ENCODE data around the gene TMEM253. TPM values are rescaled to one million over a fixed set of nuclear protein-coding genes. Genes with fewer than 3 reads are reported as not detected.

The TMEM253 gene
- total and polyA plus RNA-seq, 8 donors = 0.58 to 1.5 (median 0.82) TPM

- intact Hi-C loops (cut with DNase I) = no loop called here
- no peaks in the 10 kb centered on the region for H3K9me3 ChIP-seq
- DNase-seq (no peak), ATAC-seq (no peak)
- no peak overlapping the region for H3K4me3 ChIP-seq
- H3K27ac ChIP-seq = peak overlapping the region in 1 of 2 donors; percentile 86
- H3K4me1 ChIP-seq = peaks cover 8 to 51% of the 10 kb centered on the region in 2 donors
- H3K36me3 ChIP-seq = peaks cover 0 to 79% of the 10 kb centered on the region in 2 donors
- H3K27me3 ChIP-seq = no peaks in the 10 kb centered on the region
- TF ChIP-seq CTCF (IDR thresholded peaks at IDR 0.05) = no peak
Observed at GRCh38 chr14:21086908-21087293, 14.0 kb upstream of the TMEM253 start.

DNA sequence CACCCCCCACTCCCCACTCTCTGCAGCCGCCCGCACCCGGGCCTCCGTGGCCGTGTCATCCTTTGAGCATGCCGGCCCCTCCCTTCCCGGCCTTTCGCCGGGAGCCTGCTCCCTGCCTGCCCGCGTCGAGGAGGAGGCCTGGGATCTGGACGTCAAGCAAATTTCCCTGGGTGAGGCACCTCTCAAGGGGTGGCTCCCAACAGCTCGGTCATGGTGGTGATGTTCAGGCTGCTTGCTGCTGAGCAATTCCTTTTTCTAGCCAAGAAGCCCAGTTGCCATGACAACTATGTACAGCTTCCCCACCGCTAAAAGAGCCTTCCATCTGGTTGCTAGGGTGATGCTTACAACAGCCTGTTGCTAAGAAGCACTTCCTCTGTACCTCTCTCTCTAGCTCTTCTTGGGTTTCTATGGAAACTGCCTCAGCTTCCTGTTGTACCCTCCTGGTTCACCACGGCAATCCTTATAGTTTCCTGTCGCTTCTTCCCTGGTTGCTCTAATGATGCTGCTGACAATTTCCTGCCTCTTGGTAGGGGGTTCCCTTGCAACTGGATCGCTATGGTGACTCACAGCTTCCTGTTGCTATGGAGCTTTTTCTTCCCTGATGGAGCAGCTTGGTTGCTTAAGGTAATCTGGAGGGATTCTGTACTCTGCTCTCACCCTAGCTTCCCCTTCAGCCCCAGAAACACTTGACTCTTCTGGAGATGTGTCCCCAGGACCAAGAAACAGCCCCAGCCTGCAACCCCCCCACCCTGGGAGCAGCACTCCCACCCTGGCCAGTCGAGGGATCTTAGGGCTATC lies 13.4 kb upstream of the TMEM253 start:
- H3K27me3 ChIP-seq = no peaks in the 10 kb centered on the region
- peaks cover 8 to 54% of the 10 kb centered on the region in 2 donors for H3K4me1 ChIP-seq
- no peaks in the 10 kb centered on the region for H3K9me3 ChIP-seq
- DNase-seq (peak in 2 of 4 donors; percentile 52 to 82), ATAC-seq (peak; percentile 22)
- peaks cover 0 to 78% of the 10 kb centered on the region in 2 donors for H3K36me3 ChIP-seq
- H3K4me3 ChIP-seq = no peak overlapping the region
- no peak for TF ChIP-seq CTCF (IDR thresholded peaks at IDR 0.05)
- H3K27ac ChIP-seq = peak overlapping the region in 1 of 2 donors; percentile 86
- intact Hi-C loops (cut with DNase I) = no loop called here

DNA sequence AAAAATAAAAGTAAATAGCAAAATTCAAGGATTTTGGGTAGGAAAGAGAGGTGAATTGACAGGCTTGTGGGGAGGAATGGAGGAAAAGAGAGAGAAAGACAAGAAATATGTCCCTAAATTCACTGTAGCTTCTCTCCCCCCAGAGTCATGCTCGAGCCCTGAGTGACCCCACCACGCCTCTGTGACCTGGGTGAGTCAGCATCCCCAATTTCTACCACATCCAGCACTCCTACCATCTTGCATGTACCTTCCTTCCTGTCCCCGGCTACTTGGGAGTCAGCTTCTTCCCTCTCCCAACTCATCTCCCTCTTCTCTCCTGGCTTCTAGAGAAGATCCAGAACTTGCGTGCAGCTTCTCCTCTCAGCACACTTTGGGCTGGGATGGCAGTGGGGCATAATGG lies 12.2 kb upstream of the TMEM253 start:
- Histone ChIP-seq H3K4me3 (no peak overlapping the region), H3K36me3 (peaks cover 0 to 73% of the 10 kb centered on the region in 2 donors), H3K27ac (peak overlapping the region in 1 of 2 donors; percentile 86)

GRCh38 chr14:21089271-21089670 lies 11.6 kb upstream of the TMEM253 start:
- peaks cover 8 to 55% of the 10 kb centered on the region in 2 donors for H3K4me1 ChIP-seq
- peaks cover 0 to 67% of the 10 kb centered on the region in 2 donors for H3K36me3 ChIP-seq
- TF ChIP-seq CTCF (IDR thresholded peaks at IDR 0.05) = no peak

More for the DNA sequence above, 12.2 kb upstream of the TMEM253 start:
- no peak for ATAC-seq
- H3K4me1 ChIP-seq = peaks cover 8 to 59% of the 10 kb centered on the region in 2 donors
- TF ChIP-seq CTCF (IDR thresholded peaks at IDR 0.05) = no peak
- no peaks in the 10 kb centered on the region for H3K9me3 ChIP-seq
- no peaks in the 10 kb centered on the region for H3K27me3 ChIP-seq
- intact Hi-C loops (cut with DNase I) = no loop called here
- no peak for DNase-seq

GRCh38 chr14:21089877-21090193 lies 11.0 kb upstream of the TMEM253 start:
- Histone ChIP-seq H3K36me3 (peaks cover 0 to 62% of the 10 kb centered on the region in 2 donors), H3K27me3 (no peaks in the 10 kb centered on the region), H3K9me3 (no peaks in the 10 kb centered on the region), H3K27ac (peak overlapping the region in 1 of 2 donors; percentile 86), H3K4me3 (no peak overlapping the region), H3K4me1 (peaks cover 4 to 50% of the 10 kb centered on the region in 2 donors)
- ATAC-seq = no peak
- intact Hi-C loops (cut with DNase I) = loop anchor here in 1 of 2 donors (5.0 kb wide), 1 partner anchor 73 kb away; no protein-coding TSS in a partner anchor
- DNase-seq = no peak
- TF ChIP-seq CTCF (IDR thresholded peaks at IDR 0.05) = no peak

More at GRCh38 chr14:21089271-21089670, 11.6 kb upstream of the TMEM253 start:
- no peak for ATAC-seq
- DNase-seq = no peak
- Histone ChIP-seq H3K4me3 (no peak overlapping the region), H3K27ac (peak overlapping the region in 1 of 2 donors; percentile 86), H3K27me3 (no peaks in the 10 kb centered on the region), H3K9me3 (no peaks in the 10 kb centered on the region)
- intact Hi-C loops (cut with DNase I) = no loop called here

Measured in left lung (tissue), 10 donors.